Astrocyte (in vitro differentiated cells and primary cell): ENCODE data around the gene ZMYND8.

Experiments
- EZH2 ChIP-seq: IDR thresholded peaks from 2 replicates; pipeline ENCODE4 v1.6.1; 2012; ENCODE audit warnings: mild to moderate bottlenecking, low read length, inconsistent platforms; ENCODE audit not compliant: insufficient read depth
- TF ChIP-seq, protein P1 (sequence below): IDR thresholded peaks from 2 replicates; pipeline ENCODE4 v1.5.1; 2011; ENCODE audit warnings: low read depth, mild to moderate bottlenecking, inconsistent platforms, low read length, moderate library complexity; ENCODE audit not compliant: insufficient read depth

DNA sequence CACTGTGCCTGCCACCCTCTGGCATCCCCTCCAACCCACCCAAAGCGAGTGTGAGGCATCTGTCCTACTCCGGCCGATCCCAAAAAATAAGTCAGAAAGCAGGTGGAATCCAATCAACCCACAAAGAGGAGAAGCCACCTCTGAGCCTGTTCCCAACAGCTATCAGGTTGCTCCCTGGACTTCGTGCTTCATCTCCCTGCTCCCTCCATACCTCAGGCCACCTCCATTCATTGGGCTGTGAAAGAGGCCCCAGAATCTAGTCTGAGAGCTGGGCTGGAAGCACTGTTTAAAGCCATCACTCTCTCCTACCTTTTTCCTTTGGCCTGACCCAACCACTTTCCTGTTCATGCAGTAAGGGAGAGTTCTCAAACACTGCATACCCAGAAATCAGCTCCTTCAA is 106.1 kb downstream of the ZMYND8 start:
- TF ChIP-seq, protein P1, sequence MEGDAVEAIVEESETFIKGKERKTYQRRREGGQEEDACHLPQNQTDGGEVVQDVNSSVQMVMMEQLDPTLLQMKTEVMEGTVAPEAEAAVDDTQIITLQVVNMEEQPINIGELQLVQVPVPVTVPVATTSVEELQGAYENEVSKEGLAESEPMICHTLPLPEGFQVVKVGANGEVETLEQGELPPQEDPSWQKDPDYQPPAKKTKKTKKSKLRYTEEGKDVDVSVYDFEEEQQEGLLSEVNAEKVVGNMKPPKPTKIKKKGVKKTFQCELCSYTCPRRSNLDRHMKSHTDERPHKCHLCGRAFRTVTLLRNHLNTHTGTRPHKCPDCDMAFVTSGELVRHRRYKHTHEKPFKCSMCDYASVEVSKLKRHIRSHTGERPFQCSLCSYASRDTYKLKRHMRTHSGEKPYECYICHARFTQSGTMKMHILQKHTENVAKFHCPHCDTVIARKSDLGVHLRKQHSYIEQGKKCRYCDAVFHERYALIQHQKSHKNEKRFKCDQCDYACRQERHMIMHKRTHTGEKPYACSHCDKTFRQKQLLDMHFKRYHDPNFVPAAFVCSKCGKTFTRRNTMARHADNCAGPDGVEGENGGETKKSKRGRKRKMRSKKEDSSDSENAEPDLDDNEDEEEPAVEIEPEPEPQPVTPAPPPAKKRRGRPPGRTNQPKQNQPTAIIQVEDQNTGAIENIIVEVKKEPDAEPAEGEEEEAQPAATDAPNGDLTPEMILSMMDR = no peak
- no peak for TF ChIP-seq EZH2
